ENCODE results near the gene LIPJ. TPM values are rescaled to one million over a fixed set of nuclear protein-coding genes. Genes with fewer than 3 reads are reported as not detected.

LIPJ gene
- total RNA-seq, 5 donors from 2014 or later (not counting 1 experiment from before 2014, with no cell fraction given), result 0.09 to 0.21 (median 0.16) TPM; not detected in 2

- Mint-ChIP-seq H3K27me3 (peaks cover 2 to 7% of the 10 kb centered on the region in 2 donors), H3K9me3 (no peaks in the 10 kb centered on the region), H3K4me1 (no peaks in the 10 kb centered on the region), H3K4me3 (no peak overlapping the region), H3K27ac (no peak overlapping the region), H3K36me3 (no peaks in the 10 kb centered on the region)
- CTCF ChIA-PET, result no interaction called here
- H3K4me3 ChIP-seq (ENCODE audit: control insufficient read depth in 1 of 2, extremely low read depth in 1 of 2, low read length in 1 of 2), result no peak overlapping the region
- no peaks in the 10 kb centered on the region for H3K36me3 ChIP-seq (ENCODE audit: control insufficient read depth in 2 of 2, extremely low read depth in 1 of 2, insufficient read depth in 1 of 2, low read length in 1 of 2)
- 80% methylated on average over 1 of the region's 2 CpGs for WGBS (ENCODE audit: insufficient coverage)
- no peak for DNase-seq
- H3K27ac ChIP-seq (ENCODE audit: low read length), result no peak overlapping the region
- no peaks in the 10 kb centered on the region for H3K27me3 ChIP-seq (replicated peaks in 1 of 2; ENCODE audit: control insufficient read depth in 2 of 2, extremely low read depth in 1 of 2, insufficient read depth in 2 of 2, low read length in 1 of 2)
- POLR2A ChIA-PET, result no interaction called here
- H3K9me3 ChIP-seq, result no peaks in the 10 kb centered on the region
- no peaks in the 10 kb centered on the region for H3K4me1 ChIP-seq (ENCODE audit: control insufficient read depth in 1 of 2, extremely low read depth in 1 of 2, insufficient read depth in 2 of 2, low read length in 2 of 2)
- ATAC-seq (replicated peaks in 1 of 4), result no peak
Measured at GRCh38 chr10:88608780-88609179, 22.2 kb downstream of the LIPJ start.

GRCh38 chr10:88616250-88616977 lies 29.9 kb downstream of the LIPJ start:
- Mint-ChIP-seq H3K4me1 (no peaks in the 10 kb centered on the region), H3K9me3 (no peaks in the 10 kb centered on the region), H3K36me3 (no peaks in the 10 kb centered on the region), H3K27ac (no peak overlapping the region), H3K4me3 (no peak overlapping the region), H3K27me3 (no peaks in the 10 kb centered on the region)
- Histone ChIP-seq H3K36me3 (ENCODE audit: control insufficient read depth in 2 of 2, extremely low read depth in 1 of 2, insufficient read depth in 1 of 2, low read length in 1 of 2) (no peaks in the 10 kb centered on the region), H3K27me3 (replicated peaks in 1 of 2; ENCODE audit: control insufficient read depth in 2 of 2, extremely low read depth in 1 of 2, insufficient read depth in 2 of 2, low read length in 1 of 2) (no peaks in the 10 kb centered on the region), H3K4me1 (ENCODE audit: control insufficient read depth in 1 of 2, extremely low read depth in 1 of 2, insufficient read depth in 2 of 2, low read length in 2 of 2) (no peaks in the 10 kb centered on the region), H3K9me3 (no peaks in the 10 kb centered on the region), H3K4me3 (ENCODE audit: control insufficient read depth in 1 of 2, extremely low read depth in 1 of 2, low read length in 1 of 2) (no peak overlapping the region), H3K27ac (ENCODE audit: low read length) (no peak overlapping the region)
- ChIA-PET POLR2A (no interaction called here), CTCF (no interaction called here)
- no peak for DNase-seq
- 90% methylated on average over 16 of the region's 18 CpGs for WGBS (ENCODE audit: insufficient coverage)
- ATAC-seq (replicated peaks in 1 of 4), result no peak

GRCh38 chr10:88617772-88618300 lies 31.3 kb downstream of the LIPJ start:
- Histone ChIP-seq H3K4me3 (ENCODE audit: control insufficient read depth in 1 of 2, extremely low read depth in 1 of 2, low read length in 1 of 2) (no peak overlapping the region), H3K4me1 (ENCODE audit: control insufficient read depth in 1 of 2, extremely low read depth in 1 of 2, insufficient read depth in 2 of 2, low read length in 2 of 2) (no peaks in the 10 kb centered on the region), H3K9me3 (no peaks in the 10 kb centered on the region), H3K27ac (ENCODE audit: low read length) (no peak overlapping the region), H3K36me3 (ENCODE audit: control insufficient read depth in 2 of 2, extremely low read depth in 1 of 2, insufficient read depth in 1 of 2, low read length in 1 of 2) (no peaks in the 10 kb centered on the region), H3K27me3 (replicated peaks in 1 of 2; ENCODE audit: control insufficient read depth in 2 of 2, extremely low read depth in 1 of 2, insufficient read depth in 2 of 2, low read length in 1 of 2) (no peaks in the 10 kb centered on the region)
- Mint-ChIP-seq H3K4me3 (no peak overlapping the region), H3K36me3 (no peaks in the 10 kb centered on the region), H3K27ac (no peak overlapping the region), H3K4me1 (no peaks in the 10 kb centered on the region), H3K9me3 (no peaks in the 10 kb centered on the region), H3K27me3 (no peaks in the 10 kb centered on the region)
- no peak for ATAC-seq (replicated peaks in 1 of 4)
- CTCF ChIA-PET, result interaction anchor here in 1 of 2 donors (1.0 kb wide), 1 partner anchor 235 kb away, joined by 3 read pairs; no protein-coding TSS in a partner anchor
- WGBS (ENCODE audit: insufficient coverage), result no CpG with 5 or more reads among the region's 1 CpG
- DNase-seq, result no peak
- POLR2A ChIA-PET, result no interaction called here

- whole genome bisulfite sequencing (ENCODE audit: insufficient coverage), result no CpG with 5 or more reads among the region's 1 CpG
- H3K36me3 ChIP-seq (ENCODE audit: control insufficient read depth in 2 of 2, extremely low read depth in 1 of 2, insufficient read depth in 1 of 2, low read length in 1 of 2), result no peaks in the 10 kb centered on the region
- no peaks in the 10 kb centered on the region for H3K27me3 Mint-ChIP-seq
- no peaks in the 10 kb centered on the region for H3K4me1 ChIP-seq (ENCODE audit: control insufficient read depth in 1 of 2, extremely low read depth in 1 of 2, insufficient read depth in 2 of 2, low read length in 2 of 2)
- no peak overlapping the region for H3K4me3 Mint-ChIP-seq
- H3K9me3 ChIP-seq, result no peaks in the 10 kb centered on the region
- H3K27me3 ChIP-seq (replicated peaks in 1 of 2; ENCODE audit: control insufficient read depth in 2 of 2, extremely low read depth in 1 of 2, insufficient read depth in 2 of 2, low read length in 1 of 2), result no peaks in the 10 kb centered on the region
- ATAC-seq (replicated peaks in 1 of 4) (no peak), DNase-seq (no peak)
- H3K27ac ChIP-seq (ENCODE audit: low read length), result no peak overlapping the region
- H3K4me1 Mint-ChIP-seq, result no peaks in the 10 kb centered on the region
- CTCF ChIA-PET, result interaction anchor here in 1 of 2 donors (0.6 to 1.0 kb wide), 2 partner anchors 236 to 674 kb away, joined by 3 read pairs; no protein-coding TSS in a partner anchor
- H3K27ac Mint-ChIP-seq, result no peak overlapping the region
- H3K9me3 Mint-ChIP-seq, result no peaks in the 10 kb centered on the region
- no peaks in the 10 kb centered on the region for H3K36me3 Mint-ChIP-seq
- H3K4me3 ChIP-seq (ENCODE audit: control insufficient read depth in 1 of 2, extremely low read depth in 1 of 2, low read length in 1 of 2), result no peak overlapping the region
- POLR2A ChIA-PET, result interaction anchor here in 1 of 2 donors (0.5 kb wide), 2 partner anchors 327 to 673 kb away, joined by 5 read pairs; no protein-coding TSS in a partner anchor
Measured at GRCh38 chr10:88618496-88618895, 31.9 kb downstream of the LIPJ start.

GRCh38 chr10:88620441-88620840 lies 33.9 kb downstream of the LIPJ start:
- Mint-ChIP-seq H3K36me3 (no peaks in the 10 kb centered on the region), H3K27me3 (no peaks in the 10 kb centered on the region), H3K4me1 (no peaks in the 10 kb centered on the region), H3K9me3 (no peaks in the 10 kb centered on the region), H3K4me3 (no peak overlapping the region), H3K27ac (no peak overlapping the region)
- ChIA-PET POLR2A (no interaction called here), CTCF (no interaction called here)
- Histone ChIP-seq H3K4me3 (ENCODE audit: control insufficient read depth in 1 of 2, extremely low read depth in 1 of 2, low read length in 1 of 2) (no peak overlapping the region), H3K9me3 (no peaks in the 10 kb centered on the region), H3K27me3 (replicated peaks in 1 of 2; ENCODE audit: control insufficient read depth in 2 of 2, extremely low read depth in 1 of 2, insufficient read depth in 2 of 2, low read length in 1 of 2) (no peaks in the 10 kb centered on the region), H3K4me1 (ENCODE audit: control insufficient read depth in 1 of 2, extremely low read depth in 1 of 2, insufficient read depth in 2 of 2, low read length in 2 of 2) (no peaks in the 10 kb centered on the region), H3K36me3 (ENCODE audit: control insufficient read depth in 2 of 2, extremely low read depth in 1 of 2, insufficient read depth in 1 of 2, low read length in 1 of 2) (no peaks in the 10 kb centered on the region), H3K27ac (ENCODE audit: low read length) (no peak overlapping the region)
- ATAC-seq (replicated peaks in 1 of 4) (no peak), DNase-seq (no peak)
- WGBS (ENCODE audit: insufficient coverage), result no CpG with 5 or more reads among the region's 1 CpG

GRCh38 chr10:88623835-88624234 lies 37.3 kb downstream of the LIPJ start:
- no peak overlapping the region for H3K27ac Mint-ChIP-seq
- Histone ChIP-seq H3K27me3 (replicated peaks in 1 of 2; ENCODE audit: control insufficient read depth in 2 of 2, extremely low read depth in 1 of 2, insufficient read depth in 2 of 2, low read length in 1 of 2) (no peaks in the 10 kb centered on the region), H3K4me1 (ENCODE audit: control insufficient read depth in 1 of 2, extremely low read depth in 1 of 2, insufficient read depth in 2 of 2, low read length in 2 of 2) (no peaks in the 10 kb centered on the region), H3K4me3 (ENCODE audit: control insufficient read depth in 1 of 2, extremely low read depth in 1 of 2, low read length in 1 of 2) (no peak overlapping the region), H3K9me3 (no peaks in the 10 kb centered on the region), H3K36me3 (ENCODE audit: control insufficient read depth in 2 of 2, extremely low read depth in 1 of 2, insufficient read depth in 1 of 2, low read length in 1 of 2) (no peaks in the 10 kb centered on the region), H3K27ac (ENCODE audit: low read length) (no peak overlapping the region)
- no peaks in the 10 kb centered on the region for H3K27me3 Mint-ChIP-seq
- H3K9me3 Mint-ChIP-seq, result no peaks in the 10 kb centered on the region
- ChIA-PET POLR2A (no interaction called here), CTCF (no interaction called here)
- no CpG with 5 or more reads among the region's 2 CpGs for whole genome bisulfite sequencing (ENCODE audit: insufficient coverage)
- ATAC-seq (replicated peaks in 1 of 4), result no peak
- no peaks in the 10 kb centered on the region for H3K4me1 Mint-ChIP-seq
- H3K4me3 Mint-ChIP-seq, result no peak overlapping the region
- DNase-seq, result no peak
- no peaks in the 10 kb centered on the region for H3K36me3 Mint-ChIP-seq

Measured in T-cell (primary cell).